Keratinocyte (primary cell): ENCODE results near the gene N4BP3. TPM values are rescaled to one million over a fixed set of nuclear protein-coding genes. Genes with fewer than 3 reads are reported as not detected.

Experiments used
- DNase-seq: peaks from one replicate; pipeline ENCODE4 v3.0.0-alpha.2; 2011; ENCODE audit warnings: low read depth, missing footprints, low spot score
- FAIRE-seq: peaks from 2 replicates; lab custom pipeline; 2011; peaks lifted over from hg19 to GRCh38; lab: Jason Lieb, UNC
- H2AFZ ChIP-seq: 2 replicates; pipeline ENCODE4 v1.6.0; 2012; ENCODE audit warnings: low read length, control low read depth, inconsistent platforms; ENCODE audit not compliant: control insufficient read depth
- H3K27ac ChIP-seq: 2 replicates; pipeline ENCODE4 v1.5.1; 2011; ENCODE audit warnings: low read length; ENCODE audit not compliant: control insufficient read depth, insufficient read depth
- H3K27me3 ChIP-seq: 3 replicates; pipeline ENCODE4 v1.6.0; 2011; ENCODE audit warnings: low read length; ENCODE audit not compliant: control insufficient read depth, insufficient read depth; ENCODE audit errors: extremely low read depth
- H3K36me3 ChIP-seq, 2 experiments: 2 replicates in 1 of 2; 3 replicates in 1 of 2; pipeline ENCODE4 v1.5.1; 2011; ENCODE audit warnings: low read length in 2 of 2, mild to moderate bottlenecking in 1 of 2; ENCODE audit not compliant: control insufficient read depth in 2 of 2, insufficient read depth in 2 of 2; ENCODE audit errors: extremely low read depth in 1 of 2
- H3K4me1 ChIP-seq: 3 replicates; pipeline ENCODE4 v1.5.1; 2011; ENCODE audit warnings: low read length; ENCODE audit not compliant: control insufficient read depth, insufficient read depth; ENCODE audit errors: extremely low read depth
- H3K4me2 ChIP-seq: 3 replicates; pipeline ENCODE4 v1.6.0; 2011; ENCODE audit warnings: low read depth, low read length; ENCODE audit not compliant: control insufficient read depth, insufficient read depth; ENCODE audit errors: extremely low read depth
- H3K4me3 ChIP-seq, 3 experiments: fragments of 200-600 bp in 1 of 3; sonication (generic) in 1 of 3; 2 replicates in 2 of 3; 3 replicates in 1 of 3; pipeline ENCODE4 v1.5.1; 2011 to 2016; ENCODE audit warnings: low read length in 3 of 3, mild to moderate bottlenecking in 3 of 3, control low read depth in 2 of 3, inconsistent platforms in 1 of 3, low read depth in 1 of 3, mixed read lengths in 1 of 3, mixed run types in 1 of 3, moderate library complexity in 1 of 3; ENCODE audit not compliant: control insufficient read depth in 2 of 3, insufficient read depth in 2 of 3; ENCODE audit errors: extremely low read depth in 1 of 3
- H3K79me2 ChIP-seq: 2 replicates; pipeline ENCODE4 v1.6.0; 2012; ENCODE audit warnings: low read length; ENCODE audit not compliant: control insufficient read depth, insufficient read depth
- H3K9ac ChIP-seq: 3 replicates; pipeline ENCODE4 v1.6.0; 2011; ENCODE audit warnings: low read length; ENCODE audit not compliant: control insufficient read depth, insufficient read depth; ENCODE audit errors: extremely low read depth
- H3K9me1 ChIP-seq: 3 replicates; pipeline ENCODE4 v1.6.0; 2011; ENCODE audit warnings: low read length; ENCODE audit not compliant: control insufficient read depth, insufficient read depth; ENCODE audit errors: extremely low read depth
- H3K9me3 ChIP-seq: 2 replicates; pipeline ENCODE4 v1.5.1; 2012; ENCODE audit warnings: low read depth, low read length; ENCODE audit not compliant: control insufficient read depth
- H4K20me1 ChIP-seq: 3 replicates; pipeline ENCODE4 v1.6.0; 2011; ENCODE audit warnings: low read length; ENCODE audit not compliant: control insufficient read depth, insufficient read depth; ENCODE audit errors: extremely low read depth
- EZH2 ChIP-seq: IDR thresholded peaks from one replicate; pipeline ENCODE4 v1.6.1; 2012; ENCODE audit warnings: inconsistent platforms, mild to moderate bottlenecking, low read length, moderate library complexity
- dilution Hi-C: fragments of 300-500 bp; cut with MboI; formaldehyde crosslinking; loops from one replicate; pipeline ENCODE4 v1.7.0; 2020; ENCODE audit warnings: low sequenced_read_pairs; ENCODE audit not compliant: extremely low pct_ligation_motif_present
- polyA plus RNA-seq, 5 experiments: library from polyadenylated mRNA; depleted of rRNA in 3 of 5; stranded (reverse) in 3 of 5; stranded (forward) in 1 of 5; unstranded in 1 of 5; fragments of >200 nt; gene quantifications; 1 replicate in 1 of 5; 2 replicates in 3 of 5; 3 replicates in 1 of 5; pipeline versions ENCODE4 v1.2.1 to v1.2.3, GENCODE V29; 2011 to 2012; ENCODE audit warnings: missing spikeins in 2 of 5, low read depth in 1 of 5, low replicate concordance in 1 of 5
- TF ChIP-seq, protein P1 (sequence below), 3 experiments: IDR thresholded peaks in 1 of 3; conservative IDR thresholded peaks in 1 of 3; optimal IDR thresholded peaks in 1 of 3; 2 replicates in 2 of 3; 3 replicates in 1 of 3; pipeline versions ENCODE3 to v1.5.1; 2011; ENCODE audit warnings: low read length in 3 of 3, mild to moderate bottlenecking in 3 of 3, moderate library complexity in 2 of 3, control low read depth in 1 of 3, inconsistent platforms in 1 of 3; ENCODE audit not compliant: insufficient read depth in 2 of 3; ENCODE audit errors: extremely low read depth in 1 of 3

The N4BP3 gene
- polyA plus RNA-seq, 1 donor (not counting 4 experiments of a cell fraction or from before 2014, with no cell fraction given): 1.0 TPM

DNA sequence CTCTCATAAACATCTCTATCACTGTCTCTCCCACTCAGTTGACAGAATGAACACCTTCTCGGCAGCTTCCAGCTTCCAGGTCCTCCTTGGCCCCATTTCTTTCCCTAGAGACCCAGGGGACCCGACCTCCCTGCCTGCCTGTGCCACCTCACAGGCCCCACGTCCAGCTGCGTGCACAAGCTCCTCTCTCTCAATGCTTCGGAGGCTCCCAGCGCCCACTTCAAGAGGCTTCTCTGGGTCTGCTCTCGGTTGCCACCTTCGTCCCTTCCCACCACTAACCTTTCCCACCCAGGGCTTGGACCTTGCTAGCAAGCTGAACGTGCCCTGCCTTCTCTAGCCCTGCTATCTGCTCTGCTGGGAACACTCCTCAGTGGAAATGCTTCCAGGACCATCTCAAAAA lies 2.8 kb upstream of the N4BP3 start:
- FAIRE-seq (no peak), DNase-seq (no peak)
- H2AFZ ChIP-seq: no peak overlapping the region
- no peaks in the 10 kb centered on the region for H3K36me3 ChIP-seq
- no peak overlapping the region for H3K4me2 ChIP-seq
- no peak overlapping the region for H3K9ac ChIP-seq
- H3K4me1 ChIP-seq: peaks cover 30% of the 10 kb centered on the region
- H3K79me2 ChIP-seq: peaks cover 8% of the 10 kb centered on the region
- H4K20me1 ChIP-seq: peaks cover 3% of the 10 kb centered on the region
- no peaks in the 10 kb centered on the region for H3K9me1 ChIP-seq
- no peaks in the 10 kb centered on the region for H3K9me3 ChIP-seq
- TF ChIP-seq, protein P1, sequence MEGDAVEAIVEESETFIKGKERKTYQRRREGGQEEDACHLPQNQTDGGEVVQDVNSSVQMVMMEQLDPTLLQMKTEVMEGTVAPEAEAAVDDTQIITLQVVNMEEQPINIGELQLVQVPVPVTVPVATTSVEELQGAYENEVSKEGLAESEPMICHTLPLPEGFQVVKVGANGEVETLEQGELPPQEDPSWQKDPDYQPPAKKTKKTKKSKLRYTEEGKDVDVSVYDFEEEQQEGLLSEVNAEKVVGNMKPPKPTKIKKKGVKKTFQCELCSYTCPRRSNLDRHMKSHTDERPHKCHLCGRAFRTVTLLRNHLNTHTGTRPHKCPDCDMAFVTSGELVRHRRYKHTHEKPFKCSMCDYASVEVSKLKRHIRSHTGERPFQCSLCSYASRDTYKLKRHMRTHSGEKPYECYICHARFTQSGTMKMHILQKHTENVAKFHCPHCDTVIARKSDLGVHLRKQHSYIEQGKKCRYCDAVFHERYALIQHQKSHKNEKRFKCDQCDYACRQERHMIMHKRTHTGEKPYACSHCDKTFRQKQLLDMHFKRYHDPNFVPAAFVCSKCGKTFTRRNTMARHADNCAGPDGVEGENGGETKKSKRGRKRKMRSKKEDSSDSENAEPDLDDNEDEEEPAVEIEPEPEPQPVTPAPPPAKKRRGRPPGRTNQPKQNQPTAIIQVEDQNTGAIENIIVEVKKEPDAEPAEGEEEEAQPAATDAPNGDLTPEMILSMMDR (optimal IDR thresholded peaks at IDR 0.05 in 1 of 3, IDR thresholded peaks at IDR 0.05 in 1 of 3, conservative IDR thresholded peaks at IDR 0.05 in 1 of 3; ENCODE audit: extremely low read depth in 1 of 3, insufficient read depth in 2 of 3, low read length in 3 of 3): no peak
- TF ChIP-seq EZH2: no peak
- H3K27ac ChIP-seq: no peak overlapping the region
- H3K27me3 ChIP-seq: no peaks in the 10 kb centered on the region
- dilution Hi-C loops: no loop called here
- H3K4me3 ChIP-seq: no peak overlapping the region

DNA sequence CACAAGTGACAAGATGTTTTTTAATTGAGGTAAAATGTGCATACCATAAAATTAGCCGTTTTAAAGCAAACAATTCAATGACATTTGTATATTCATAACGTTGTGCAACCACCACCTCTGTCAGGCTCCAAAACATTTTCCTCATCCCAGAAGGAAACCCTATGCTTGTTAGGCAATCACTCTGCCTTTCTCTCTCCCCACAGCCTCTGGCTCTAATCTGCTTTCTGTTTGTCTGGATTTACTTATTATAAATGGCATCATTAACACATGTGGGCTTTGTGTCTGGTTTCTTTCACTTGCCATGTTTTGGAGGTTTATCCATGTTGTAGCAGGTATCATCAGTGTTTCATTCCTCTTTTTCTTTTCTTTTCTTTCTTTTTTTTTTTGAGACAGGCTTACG lies 1.4 kb upstream of the N4BP3 start:
- FAIRE-seq (no peak), DNase-seq (no peak)
- Histone ChIP-seq H4K20me1 (peaks cover 3% of the 10 kb centered on the region), H3K36me3 (no peaks in the 10 kb centered on the region), H3K79me2 (peaks cover 13% of the 10 kb centered on the region), H3K4me1 (peaks cover 30% of the 10 kb centered on the region), H3K27ac (no peak overlapping the region), H3K4me3 (no peak overlapping the region), H3K9me1 (no peaks in the 10 kb centered on the region), H3K27me3 (no peaks in the 10 kb centered on the region), H2AFZ (no peak overlapping the region), H3K9ac (no peak overlapping the region), H3K4me2 (no peak overlapping the region), H3K9me3 (no peaks in the 10 kb centered on the region)
- TF ChIP-seq EZH2: no peak
- TF ChIP-seq, protein P1 (optimal IDR thresholded peaks at IDR 0.05 in 1 of 3, IDR thresholded peaks at IDR 0.05 in 1 of 3, conservative IDR thresholded peaks at IDR 0.05 in 1 of 3; ENCODE audit: extremely low read depth in 1 of 3, insufficient read depth in 2 of 3, low read length in 3 of 3): no peak
- dilution Hi-C loops: no loop called here
